HG03558 (cell line): ENCODE results near the gene SFXN3.

Experiments used
- ATAC-seq: cut with Tn5 transposase; IDR thresholded peaks from one replicate; pipeline ENCODE4 v1.9.1; 2021; ENCODE audit warnings: moderate number of reproducible peaks; ENCODE audit not compliant: unreplicated experiment; ENCODE audit errors: extremely low read depth

SFXN3 gene

DNA sequence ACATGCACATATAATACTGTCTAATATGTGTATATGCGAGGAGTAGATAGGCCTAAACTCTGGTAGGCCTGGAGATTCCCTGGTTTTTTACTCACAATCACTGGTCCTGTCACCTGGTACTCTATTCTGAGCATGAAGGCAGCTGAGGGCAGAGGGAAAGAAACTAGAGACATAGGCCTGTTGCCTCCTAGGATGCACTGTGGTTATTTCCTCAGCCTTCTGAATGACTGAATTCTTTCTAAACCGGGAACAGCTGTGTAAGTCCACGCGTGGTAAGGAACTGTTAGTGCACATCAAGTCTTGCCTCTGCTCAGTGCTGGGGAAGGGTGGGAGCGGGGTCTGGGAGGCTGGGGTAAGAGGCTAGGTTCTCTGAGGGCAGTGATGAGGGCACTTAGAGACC, 38.4 kb downstream of the SFXN3 start:
- ATAC-seq = no peak

DNA sequence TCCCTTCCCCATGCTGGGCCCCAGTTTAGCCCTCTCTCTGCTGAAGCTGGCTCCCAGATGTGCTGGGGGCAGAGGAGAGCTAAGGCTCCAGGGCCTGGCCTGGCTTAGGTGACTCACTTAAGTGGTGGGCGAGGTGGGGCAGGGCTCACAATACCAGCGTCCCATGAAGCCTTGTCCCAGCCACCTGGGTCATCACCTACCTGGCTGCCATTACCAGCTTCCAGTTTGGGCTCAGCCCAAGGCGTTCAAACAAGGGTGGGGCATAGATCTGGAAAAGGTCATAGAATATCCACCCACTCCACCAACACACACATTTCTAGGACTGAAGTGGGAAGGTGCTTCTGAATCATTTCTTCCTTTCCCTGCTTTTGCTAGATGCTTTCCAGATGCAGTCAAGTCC, 39.1 kb downstream of the SFXN3 start:
- ATAC-seq = no peak

DNA sequence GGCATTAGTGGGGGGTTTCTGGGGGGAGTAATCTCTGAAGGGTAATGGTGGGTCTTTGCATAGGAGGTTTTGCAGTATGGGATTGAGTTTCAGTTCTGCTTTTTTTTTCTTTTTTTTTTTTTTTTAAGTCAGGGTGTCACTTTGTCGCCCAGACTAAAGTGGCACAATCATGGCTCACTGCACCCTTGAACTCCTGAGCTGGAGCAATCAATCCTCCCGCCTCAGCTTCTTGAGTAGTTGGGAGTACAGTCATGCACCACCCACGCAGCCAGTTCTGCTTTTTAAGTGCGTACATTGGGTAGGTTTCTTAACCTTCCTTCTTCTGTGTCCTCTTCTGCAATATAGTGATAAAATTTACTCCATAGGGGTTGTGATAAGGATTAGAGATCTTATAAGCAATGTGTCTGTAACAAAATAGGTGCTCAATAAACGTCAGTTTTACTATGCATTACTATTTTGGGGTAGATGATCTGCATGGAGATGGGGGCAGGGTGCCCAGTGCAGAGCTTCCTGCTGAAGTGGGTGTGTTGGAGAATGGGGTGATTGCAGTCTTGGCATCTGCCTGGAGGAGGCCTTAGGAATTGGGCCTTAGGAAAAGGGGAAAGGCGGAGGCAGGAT, 40.3 kb downstream of the SFXN3 start:
- ATAC-seq = no peak

DNA sequence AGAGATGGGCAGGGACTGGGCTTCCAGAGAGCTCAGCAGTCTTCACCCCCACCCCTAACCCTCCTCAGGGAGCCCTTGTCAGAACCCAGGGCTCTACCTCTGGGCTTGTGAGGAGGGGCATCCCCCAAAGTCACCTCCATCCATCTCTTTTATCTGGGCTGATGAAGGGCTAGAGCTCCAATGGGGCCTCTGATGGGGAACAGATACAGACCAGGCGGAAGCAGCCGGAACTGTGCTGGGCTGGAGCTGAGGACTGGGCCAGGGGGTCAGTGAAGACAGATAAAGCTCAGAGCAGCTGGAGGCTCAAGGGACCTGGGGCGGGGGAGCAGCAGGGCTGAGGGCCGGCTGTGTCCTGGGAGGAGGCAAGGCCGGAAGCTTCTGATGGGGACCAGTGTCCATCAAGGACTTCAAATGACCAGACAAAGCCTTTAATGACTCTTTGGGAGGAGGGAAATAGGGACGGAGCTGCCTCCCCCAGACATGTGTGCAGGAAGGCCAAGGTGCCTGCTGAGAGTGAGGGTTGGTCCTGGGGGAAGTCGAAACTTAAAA, 40.9 kb downstream of the SFXN3 start:
- ATAC-seq = no peak

GRCh38 chr10:101072923-101073322, 41.9 kb downstream of the SFXN3 start:
- no peak for ATAC-seq

DNA sequence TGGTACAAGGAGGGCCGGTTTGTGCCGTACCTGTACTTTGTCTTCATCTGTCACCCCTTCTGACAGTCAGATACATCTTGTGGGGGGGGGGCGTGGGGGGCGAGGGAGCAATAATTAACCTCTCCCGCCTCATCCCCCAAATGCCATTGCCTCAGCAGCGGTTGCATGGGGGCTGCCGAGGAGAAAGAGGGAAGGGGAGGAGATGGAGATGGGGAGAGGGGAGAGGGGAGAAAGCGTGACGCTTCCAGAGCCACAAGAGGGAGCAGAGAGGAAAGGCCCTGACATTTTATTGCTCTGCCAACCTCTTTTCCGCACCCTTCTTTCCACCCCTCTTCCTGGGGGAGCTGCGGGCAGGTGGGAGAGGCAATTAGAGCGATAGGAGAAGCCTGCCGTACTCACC, 42.6 kb downstream of the SFXN3 start:
- ATAC-seq = no peak

- ATAC-seq = no peak
Observed at GRCh38 chr10:101075775-101076174, 44.7 kb downstream of the SFXN3 start.

- no peak for ATAC-seq
Observed at GRCh38 chr10:101076630-101077029, 45.6 kb downstream of the SFXN3 start.

- ATAC-seq = no peak
Observed at GRCh38 chr10:101079874-101080273, 48.8 kb downstream of the SFXN3 start.

DNA sequence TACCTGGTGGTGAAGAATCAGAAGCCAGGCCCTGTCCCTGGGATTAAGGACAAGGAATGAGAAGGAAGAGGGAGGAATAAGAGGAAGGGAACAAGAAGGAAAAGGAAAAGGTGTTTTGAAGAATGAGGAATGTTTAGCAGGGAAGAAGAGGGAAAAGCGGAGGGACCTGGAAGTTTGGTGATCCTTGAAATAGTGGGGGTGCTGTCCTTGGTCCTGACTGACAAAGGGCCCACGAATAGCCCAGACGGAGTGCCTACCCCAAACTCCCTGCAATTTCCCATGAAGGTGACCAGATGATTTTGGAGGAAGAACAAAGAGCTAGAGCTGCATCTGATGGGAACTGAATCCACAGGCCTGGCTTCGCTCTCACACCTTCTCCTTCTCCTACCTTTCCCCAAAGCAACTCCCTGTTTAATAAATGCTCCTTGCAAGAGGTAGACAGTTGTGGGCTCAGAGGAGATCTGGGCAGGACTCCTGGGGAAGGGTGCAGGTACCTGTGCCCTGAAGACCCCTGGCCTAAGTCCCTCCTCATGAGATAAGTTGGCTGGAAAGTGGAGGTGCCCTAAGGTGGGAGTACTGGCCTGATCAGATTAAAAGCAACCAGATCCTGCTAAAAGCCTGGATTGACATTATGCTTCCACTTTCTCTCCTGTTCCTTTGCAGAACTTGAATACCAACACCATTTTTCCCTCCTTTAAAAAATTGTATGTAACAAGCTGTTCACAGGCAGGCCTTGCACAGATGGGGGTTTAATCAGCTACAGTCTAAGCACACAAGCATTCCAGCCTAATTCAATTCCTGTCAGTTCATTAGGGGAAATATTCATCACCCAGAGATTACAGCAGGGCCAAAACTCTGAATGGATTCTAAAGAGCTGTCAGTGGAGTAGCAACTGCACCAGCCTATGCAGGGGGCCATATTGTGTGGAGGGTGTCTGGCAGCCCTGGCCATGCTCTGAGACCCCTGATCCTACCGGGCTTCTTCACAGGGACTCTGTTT, 50.2 kb downstream of the SFXN3 start:
- no peak for ATAC-seq

- ATAC-seq = no peak
Observed at GRCh38 chr10:101085846-101086245, 54.8 kb downstream of the SFXN3 start.

- ATAC-seq = no peak
Observed at GRCh38 chr10:101087376-101087775, 56.3 kb downstream of the SFXN3 start.

GRCh38 chr10:101087965-101088364, 56.9 kb downstream of the SFXN3 start:
- no peak for ATAC-seq

DNA sequence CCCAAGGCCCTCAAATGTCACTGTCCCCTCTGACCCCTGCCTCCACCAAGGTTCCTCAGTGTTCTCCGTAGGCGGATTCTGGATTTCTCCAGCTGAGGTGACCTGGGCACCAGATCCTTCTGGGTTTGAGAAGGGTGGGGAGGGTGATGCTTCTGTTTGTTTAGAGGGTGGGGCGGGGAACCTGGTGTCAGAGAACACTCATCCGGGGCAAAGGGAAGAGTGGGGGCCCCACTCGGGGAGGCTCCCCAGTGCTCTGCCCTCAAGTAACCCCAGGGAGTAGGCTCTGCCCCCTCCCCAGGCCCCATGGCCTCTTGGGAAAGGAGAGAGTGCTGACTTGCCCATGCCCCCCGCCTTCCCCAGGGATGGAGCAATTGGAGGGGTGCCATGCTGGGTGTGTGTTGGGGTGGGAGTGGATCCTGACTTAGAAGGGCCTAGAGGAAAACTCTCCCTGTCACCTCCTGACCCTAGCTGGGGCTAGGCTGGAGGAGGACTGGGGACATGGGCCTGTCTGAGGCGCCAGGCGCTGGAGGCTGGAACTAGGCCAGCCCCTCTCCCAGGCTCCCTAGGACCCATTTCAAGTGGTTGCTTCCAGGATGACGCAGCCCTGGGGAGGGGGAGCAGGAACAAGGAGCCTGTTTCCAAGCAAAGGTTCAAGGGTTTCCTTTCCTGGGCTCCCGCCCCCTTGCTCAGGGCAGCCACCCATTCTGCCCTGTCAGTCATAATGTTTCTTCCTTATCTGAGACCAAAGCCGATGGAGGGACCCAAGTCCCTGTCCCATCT, 58.7 kb downstream of the SFXN3 start:
- ATAC-seq = no peak

GRCh38 chr10:101090597-101090996, 59.6 kb downstream of the SFXN3 start:
- ATAC-seq = no peak
